GM19099 (cell line): ENCODE data around the gene MAPK12.

Experiments used
- POLR2A ChIP-seq: IDR thresholded peaks from 3 replicates; pipeline ENCODE4 v1.6.1; 2011; ENCODE audit warnings: low read depth; ENCODE audit not compliant: insufficient read length; ENCODE audit errors: extremely low read depth

The MAPK12 gene

GRCh38 chr22:50226063-50226874 lies 35.2 kb downstream of the MAPK12 start:
- no peak for TF ChIP-seq POLR2A

GRCh38 chr22:50225200-50225969 lies 36.1 kb downstream of the MAPK12 start:
- no peak for TF ChIP-seq POLR2A

GRCh38 chr22:50224071-50224470 lies 37.4 kb downstream of the MAPK12 start:
- no peak for TF ChIP-seq POLR2A

DNA sequence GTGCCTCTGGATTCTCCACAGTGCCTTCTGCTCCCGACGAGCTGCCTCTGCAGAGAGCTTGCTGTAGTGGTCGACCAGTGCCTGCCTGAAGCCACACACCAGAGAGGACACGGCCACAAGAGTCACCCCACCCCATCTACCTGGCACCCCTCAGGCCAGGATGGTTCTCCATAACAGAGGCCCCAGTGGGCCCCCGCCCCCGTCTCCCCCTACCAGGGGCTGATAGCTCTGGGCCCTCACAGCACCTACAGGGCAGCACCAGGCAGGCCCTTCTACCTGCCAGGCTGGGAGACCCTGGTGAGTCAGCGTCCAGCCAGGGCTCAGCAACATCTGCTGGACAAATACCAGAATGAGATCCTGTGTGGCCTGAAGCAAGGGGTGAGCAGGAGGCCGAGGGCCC lies 39.0 kb downstream of the MAPK12 start:
- no peak for TF ChIP-seq POLR2A

DNA sequence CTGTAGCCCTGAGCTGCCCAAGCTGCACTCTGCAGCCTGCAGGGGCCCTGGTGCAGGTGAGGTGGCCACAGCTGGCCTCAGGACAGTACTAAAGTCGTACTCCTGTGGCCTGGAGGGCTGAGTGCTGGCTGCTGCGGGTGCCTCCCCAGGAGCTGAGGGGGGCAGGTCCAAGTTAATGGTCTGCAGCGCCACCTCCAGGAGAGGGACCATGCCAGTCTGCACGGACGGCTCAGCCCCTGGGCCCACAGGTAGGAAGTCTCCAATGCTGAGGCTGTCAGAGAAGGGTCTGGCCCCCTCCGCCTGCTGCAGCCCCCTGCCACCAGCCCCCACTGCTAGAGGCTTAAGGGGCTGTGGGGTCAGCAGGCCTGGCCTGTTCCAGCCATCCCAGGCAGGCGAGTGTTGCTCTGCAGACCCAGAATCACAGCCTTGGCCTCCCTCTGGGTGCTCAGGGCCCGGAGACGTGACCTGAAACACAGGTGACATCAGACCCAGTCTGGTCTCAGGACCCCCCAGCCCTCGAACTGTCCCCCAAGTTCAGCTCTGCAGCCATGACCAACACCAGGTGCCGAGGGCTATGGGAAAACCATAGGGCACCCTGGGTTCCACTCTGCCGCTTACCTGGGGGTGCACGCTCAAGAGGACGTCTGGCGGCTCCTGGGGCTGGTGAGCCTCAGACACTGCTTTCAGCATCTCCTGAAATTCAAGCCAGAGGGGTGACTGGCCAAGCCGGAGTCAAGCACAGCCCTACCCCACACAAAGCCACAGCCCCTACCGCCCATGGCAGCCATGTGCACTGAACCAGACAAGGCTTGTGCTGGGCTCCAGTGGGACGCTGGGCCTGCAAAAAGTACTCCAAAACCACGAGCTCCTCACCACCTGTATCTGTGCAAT lies 39.8 kb downstream of the MAPK12 start:
- TF ChIP-seq POLR2A, result no peak

DNA sequence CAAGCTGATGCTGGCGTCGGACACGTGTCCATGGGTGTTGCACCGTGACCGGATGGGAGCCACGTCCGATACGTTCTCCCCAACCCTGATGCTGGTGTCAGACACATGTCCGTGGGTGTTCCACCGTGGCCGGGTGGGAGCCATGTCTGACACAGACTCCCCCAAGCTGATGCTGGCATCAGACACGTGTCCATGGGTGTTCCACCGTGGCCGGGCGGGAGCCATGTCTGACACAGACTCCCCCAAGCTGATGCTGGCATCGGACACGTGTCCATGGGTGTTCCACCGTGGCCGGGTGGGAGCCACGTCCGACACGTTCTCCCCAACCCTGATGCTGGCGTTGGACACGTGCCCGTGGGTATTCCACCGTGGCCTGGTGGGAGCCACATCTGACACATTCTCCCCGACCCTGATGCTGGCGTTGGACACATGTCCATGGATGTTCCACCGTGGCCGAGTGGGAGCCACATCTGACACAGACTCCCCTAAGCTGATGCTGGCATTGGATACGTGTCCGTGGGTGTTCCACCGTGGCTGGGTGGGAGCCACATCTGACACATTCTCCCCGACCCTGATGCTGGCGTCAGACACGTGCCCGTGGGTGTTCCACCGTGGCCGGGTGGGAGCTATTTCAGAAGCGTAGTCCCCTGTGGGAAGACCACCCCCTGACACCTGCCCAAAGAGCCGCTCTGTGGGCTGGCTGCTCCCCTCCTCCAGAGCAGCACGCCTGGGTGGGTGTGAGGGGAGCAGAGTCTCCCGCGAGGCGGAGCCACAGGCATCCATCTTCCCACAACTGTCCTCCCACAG lies 40.7 kb downstream of the MAPK12 start:
- TF ChIP-seq POLR2A, result no peak

DNA sequence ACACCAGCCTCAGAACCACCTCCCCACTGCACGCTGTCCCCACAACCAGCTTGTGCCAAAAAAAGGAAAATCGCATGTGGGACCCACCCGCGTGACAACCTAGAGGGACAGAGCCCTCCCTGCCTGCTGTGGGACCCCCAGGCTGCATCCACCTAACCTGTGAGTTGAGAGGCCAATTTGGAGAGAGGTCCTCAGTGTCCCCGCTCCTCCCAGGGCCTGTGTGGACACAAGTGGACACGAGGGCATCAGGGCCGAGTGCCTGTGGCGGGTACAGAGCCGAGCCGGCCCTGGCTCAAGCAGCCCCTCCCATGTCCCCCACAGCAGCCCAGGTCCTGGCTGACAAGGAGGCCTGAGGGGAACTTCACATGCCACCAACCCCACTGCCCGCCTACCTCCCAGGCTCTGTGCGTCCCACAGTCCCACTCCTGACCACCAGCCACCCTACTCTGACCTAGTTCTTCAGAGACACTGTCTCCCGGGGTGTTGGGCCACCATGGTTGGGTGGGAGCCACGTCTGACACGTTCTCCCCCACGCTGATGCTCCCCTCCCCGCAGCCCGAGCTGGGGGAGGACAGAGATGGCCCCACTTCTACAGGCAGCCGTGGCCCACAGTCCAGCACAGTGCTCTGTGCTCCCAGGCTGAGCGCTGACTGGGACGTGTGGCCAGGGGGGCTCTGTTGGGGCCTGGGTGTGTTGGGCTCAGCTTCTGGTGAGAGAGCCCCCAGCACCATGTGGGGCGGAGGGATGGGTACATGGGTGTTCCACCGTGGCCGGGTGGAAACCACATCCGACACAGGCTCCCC lies 41.5 kb downstream of the MAPK12 start:
- TF ChIP-seq POLR2A, result no peak

- TF ChIP-seq POLR2A, result no peak
These were observed 42.3 kb downstream of the MAPK12 start for GRCh38 chr22:50218996-50219727.

- TF ChIP-seq POLR2A, result no peak
These were observed 43.1 kb downstream of the MAPK12 start for GRCh38 chr22:50218153-50218995.

DNA sequence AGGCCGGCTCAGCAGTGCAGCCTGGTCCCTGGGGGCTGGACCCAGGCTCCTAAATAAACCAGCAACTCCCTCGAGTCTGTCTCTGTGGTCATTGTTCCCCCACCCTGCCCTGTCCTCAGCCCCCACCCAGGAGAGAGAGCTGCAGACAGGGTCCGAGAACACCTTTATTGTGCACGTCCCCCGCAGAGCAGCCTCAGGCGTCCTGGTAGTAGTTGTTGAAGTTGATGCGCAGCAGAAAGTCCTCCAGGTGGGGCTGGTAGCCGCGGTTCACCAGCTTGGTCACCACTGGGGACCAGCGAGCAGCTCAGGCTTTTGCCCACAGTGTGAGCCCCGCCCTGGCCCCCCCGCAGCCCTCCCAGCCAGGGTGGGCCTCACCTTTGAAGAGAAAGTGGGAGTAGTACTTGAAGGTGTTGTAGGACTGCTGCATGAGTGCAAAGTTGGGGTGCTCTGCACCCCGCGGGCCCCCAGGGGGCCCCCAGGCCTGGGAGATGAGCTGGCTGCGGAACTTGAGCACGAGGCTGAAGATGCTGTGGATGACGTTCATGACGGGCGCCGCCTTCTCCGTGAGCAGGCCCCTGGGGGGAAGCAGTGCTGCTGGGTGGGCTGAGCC lies 43.8 kb downstream of the MAPK12 start:
- TF ChIP-seq POLR2A, result no peak

DNA sequence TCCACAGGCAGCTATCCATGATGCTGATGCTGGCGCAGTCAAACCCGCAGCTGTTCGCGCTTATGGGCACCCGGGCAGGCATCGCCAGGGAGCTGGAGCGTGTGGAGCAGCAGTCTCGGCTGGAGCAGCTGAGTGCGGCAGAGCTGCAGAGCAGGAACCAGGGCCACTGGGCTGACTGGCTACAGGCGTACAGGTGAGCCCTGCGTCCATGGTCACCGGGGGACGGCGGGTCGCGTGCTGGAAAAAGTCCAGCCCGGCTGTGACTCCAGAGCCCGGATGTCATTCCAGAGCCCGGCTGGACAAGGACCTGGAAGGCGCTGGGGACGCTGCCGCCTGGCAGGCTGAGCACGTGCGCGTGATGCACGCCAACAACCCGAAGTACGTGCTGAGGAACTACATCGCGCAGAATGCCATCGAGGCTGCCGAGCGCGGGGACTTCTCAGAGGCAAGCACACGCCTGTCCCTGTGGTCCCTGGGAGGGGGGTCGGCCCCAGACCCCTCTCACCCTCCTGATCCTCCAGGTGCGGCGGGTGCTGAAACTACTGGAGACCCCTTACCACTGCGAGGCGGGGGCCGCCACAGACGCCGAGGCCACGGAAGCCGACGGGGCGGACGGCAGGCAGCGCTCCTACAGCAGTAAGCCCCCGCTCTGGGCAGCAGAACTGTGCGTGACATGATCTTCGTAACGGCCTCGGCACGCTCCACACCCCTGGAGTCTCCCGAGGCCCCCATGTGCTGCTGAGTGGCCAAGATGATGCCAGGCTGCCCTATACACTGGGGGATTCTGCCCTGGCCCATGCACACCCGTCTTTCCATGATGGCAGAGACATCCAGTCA lies 44.6 kb downstream of the MAPK12 start:
- TF ChIP-seq POLR2A, result no peak
